ENCODE data around the gene EFR3B. TPM values are rescaled to one million over a fixed set of nuclear protein-coding genes. Genes with fewer than 3 reads are reported as not detected.
"Not testable (repeated sequence)": the region's sequence is repeated elsewhere in the genome, so short reads cannot be mapped to it uniquely, and the experiment has no call there.

The EFR3B gene
- total RNA-seq, 1 donor from 2014 or later: 14.7 TPM

GRCh38 chr2:25160376-25160775, 118.5 kb downstream of the EFR3B start:
- Histone ChIP-seq H3K4me3 (ENCODE audit: insufficient read depth, low read depth, low read length) (no peak overlapping the region), H2AFZ (ENCODE audit: low read depth, low read length) (no peak overlapping the region), H3K4me1 (ENCODE audit: insufficient read depth, low read length) (no peaks in the 10 kb centered on the region), H3K9ac (ENCODE audit: low read length) (no peak overlapping the region), H4K20me1 (ENCODE audit: insufficient read depth, low read length) (no peaks in the 10 kb centered on the region), H3K9me3 (ENCODE audit: insufficient read depth, low read depth, low read length) (peaks cover 3% of the 10 kb centered on the region), H3K4me2 (ENCODE audit: low read length) (no peak overlapping the region), H3K27ac (ENCODE audit: low read depth, low read length) (no peak overlapping the region), H3K36me3 (ENCODE audit: insufficient read depth, low read length) (no peaks in the 10 kb centered on the region), H3K27me3 (ENCODE audit: insufficient read depth, low read length) (peaks cover 25% of the 10 kb centered on the region), H3K79me2 (ENCODE audit: insufficient read depth, low read length) (no peaks in the 10 kb centered on the region)
- DNase-seq (ENCODE audit: low read depth) (no peak), FAIRE-seq (no peak)
- peaks cover 40% of the 10 kb centered on the region for H3K27me3 Mint-ChIP-seq (ENCODE audit: low read depth, unreplicated experiment)
- H3K36me3 Mint-ChIP-seq (ENCODE audit: low read depth, unreplicated experiment): peaks cover 10% of the 10 kb centered on the region
- H3K9me3 Mint-ChIP-seq (ENCODE audit: unreplicated experiment): no peaks in the 10 kb centered on the region
- no peak overlapping the region for H3K4me3 Mint-ChIP-seq (ENCODE audit: unreplicated experiment)
- peaks cover 5% of the 10 kb centered on the region for H3K4me1 Mint-ChIP-seq (ENCODE audit: low read depth, unreplicated experiment)
- TF ChIP-seq CTCF (IDR thresholded peaks at IDR 0.05; ENCODE audit: insufficient read depth, low read depth, low read length) (no peak), EZH2 (IDR thresholded peaks at IDR 0.05; ENCODE audit: insufficient read depth, low read length) (no peak)
- H3K27ac Mint-ChIP-seq (ENCODE audit: unreplicated experiment): no peak overlapping the region

- Histone ChIP-seq H3K9ac (ENCODE audit: low read length) (no peak overlapping the region), H3K27ac (ENCODE audit: low read depth, low read length) (no peak overlapping the region), H3K4me1 (ENCODE audit: insufficient read depth, low read length) (no peaks in the 10 kb centered on the region), H2AFZ (ENCODE audit: low read depth, low read length) (peak overlapping the region; percentile 81), H3K36me3 (ENCODE audit: insufficient read depth, low read length) (no peaks in the 10 kb centered on the region), H3K4me3 (ENCODE audit: insufficient read depth, low read depth, low read length) (peak overlapping the region; percentile 39), H3K27me3 (ENCODE audit: insufficient read depth, low read length) (peaks cover 31% of the 10 kb centered on the region), H3K79me2 (ENCODE audit: insufficient read depth, low read length) (no peaks in the 10 kb centered on the region), H3K9me3 (ENCODE audit: insufficient read depth, low read depth, low read length) (peaks cover 3% of the 10 kb centered on the region), H4K20me1 (ENCODE audit: insufficient read depth, low read length) (no peaks in the 10 kb centered on the region), H3K4me2 (ENCODE audit: low read length) (peak overlapping the region; percentile 57)
- Mint-ChIP-seq H3K27me3 (ENCODE audit: low read depth, unreplicated experiment) (peaks cover 43% of the 10 kb centered on the region), H3K27ac (ENCODE audit: unreplicated experiment) (no peak overlapping the region), H3K9me3 (ENCODE audit: unreplicated experiment) (no peaks in the 10 kb centered on the region), H3K4me1 (ENCODE audit: low read depth, unreplicated experiment) (peaks cover 5% of the 10 kb centered on the region), H3K36me3 (ENCODE audit: low read depth, unreplicated experiment) (peaks cover 6% of the 10 kb centered on the region), H3K4me3 (ENCODE audit: unreplicated experiment) (no peak overlapping the region)
- TF ChIP-seq CTCF (IDR thresholded peaks at IDR 0.05; ENCODE audit: insufficient read depth, low read depth, low read length) (no peak), EZH2 (IDR thresholded peaks at IDR 0.05; ENCODE audit: insufficient read depth, low read length) (no peak)
- DNase-seq (ENCODE audit: low read depth) (peak; percentile 10), FAIRE-seq (no peak)
Observed at GRCh38 chr2:25161055-25161781, 119.3 kb downstream of the EFR3B start.

GRCh38 chr2:25162061-25162460, 120.2 kb downstream of the EFR3B start:
- not testable (repeated sequence) for H3K4me1 ChIP-seq (ENCODE audit: insufficient read depth, low read length); H3K4me1 Mint-ChIP-seq (ENCODE audit: low read depth, unreplicated experiment); H2AFZ ChIP-seq (ENCODE audit: low read depth, low read length); DNase-seq (ENCODE audit: low read depth); H4K20me1 ChIP-seq (ENCODE audit: insufficient read depth, low read length); H3K36me3 Mint-ChIP-seq (ENCODE audit: low read depth, unreplicated experiment); H3K9me3 ChIP-seq (ENCODE audit: insufficient read depth, low read depth, low read length); H3K4me3 Mint-ChIP-seq (ENCODE audit: unreplicated experiment); H3K9ac ChIP-seq (ENCODE audit: low read length); FAIRE-seq; H3K27ac ChIP-seq (ENCODE audit: low read depth, low read length); H3K27ac Mint-ChIP-seq (ENCODE audit: unreplicated experiment); H3K36me3 ChIP-seq (ENCODE audit: insufficient read depth, low read length); H3K4me3 ChIP-seq (ENCODE audit: insufficient read depth, low read depth, low read length); H3K79me2 ChIP-seq (ENCODE audit: insufficient read depth, low read length); H3K4me2 ChIP-seq (ENCODE audit: low read length); H3K9me3 Mint-ChIP-seq (ENCODE audit: unreplicated experiment)
- peaks cover 51% of the 10 kb centered on the region for H3K27me3 Mint-ChIP-seq (ENCODE audit: low read depth, unreplicated experiment)
- H3K27me3 ChIP-seq (ENCODE audit: insufficient read depth, low read length): peaks cover 39% of the 10 kb centered on the region
